Measurements from ENCODE around the gene CALN1. TPM values are rescaled to one million over a fixed set of nuclear protein-coding genes. Genes with fewer than 3 reads are reported as not detected.

The CALN1 gene
- total and polyA plus RNA-seq, 2 of the 8 experiments (the other 6 are each of a cell fraction or from before 2014, with no cell fraction given), result 6.4 to 15.2 TPM

DNA sequence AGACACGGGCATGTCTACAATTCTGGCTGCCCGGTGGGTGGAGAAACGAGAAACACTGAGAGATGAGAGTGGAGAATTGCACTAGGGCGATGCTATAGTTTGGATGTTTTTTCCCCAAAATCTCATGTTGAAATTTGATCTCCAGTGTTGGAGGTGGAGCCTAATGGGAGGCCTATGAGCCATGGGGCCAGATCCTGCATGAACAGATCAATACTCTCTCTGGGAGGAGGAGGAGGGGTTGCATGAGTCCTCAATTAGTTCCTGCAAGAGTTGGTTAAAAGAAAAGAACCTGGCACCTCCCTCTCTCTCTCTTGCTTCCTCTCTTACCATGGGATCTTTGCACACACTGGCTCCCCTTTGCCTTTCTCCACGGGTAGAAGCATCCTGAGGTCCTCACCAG lies 299.1 kb downstream of the CALN1 start:
- Histone ChIP-seq H3K27ac (ENCODE audit: low read depth, low read length) (no peak overlapping the region), H3K14ac (ENCODE audit: insufficient read length) (no peak overlapping the region), H4K91ac (replicated peaks; ENCODE audit: insufficient read length, low read length) (no peak overlapping the region), H2AFZ (ENCODE audit: low read length) (no peak overlapping the region), H2BK15ac (ENCODE audit: low read length) (no peak overlapping the region), H3K23ac (ENCODE audit: insufficient read length) (no peak overlapping the region), H3K9ac (replicated peaks in 1 of 4; ENCODE audit: extremely low read depth in 1 of 4, low read depth in 3 of 4, low read length in 3 of 4) (no peak overlapping the region), H4K8ac (ENCODE audit: extremely low read depth, insufficient read depth, low read length) (no peak overlapping the region), H4K5ac (ENCODE audit: insufficient read length, low read depth, low read length) (no peak overlapping the region), H2BK12ac (ENCODE audit: low read depth, low read length) (no peak overlapping the region), H4K20me1 (replicated peaks in 1 of 2; ENCODE audit: control insufficient read depth in 1 of 2, insufficient read depth in 2 of 2, low read length in 2 of 2) (no peaks in the 10 kb centered on the region), H3K27me3 (replicated peaks in 1 of 4; ENCODE audit: control insufficient read depth in 3 of 4, extremely low read depth in 1 of 4, insufficient read depth in 3 of 4, low read length in 3 of 4) (no peaks in the 10 kb centered on the region), H3K4me2 (ENCODE audit: insufficient read depth in 1 of 2, low read depth in 2 of 2, low read length in 2 of 2) (peak overlapping the region in 1 of 2 experiments; percentile 7; a peak in 1 of 4 replicates), H3K4me1 (replicated peaks in 1 of 4; ENCODE audit: control insufficient read depth in 3 of 4, insufficient read depth in 4 of 4, low read length in 3 of 4) (peaks cover 0 to 5% (median 2%) of the 10 kb centered on the region in 4 experiments; a peak in 3 of 7 replicates), H3K23me2 (ENCODE audit: low read depth, low read length) (peaks cover 2% of the 10 kb centered on the region; the same call in 1 of the 2 replicates), H3K79me1 (ENCODE audit: low read depth, low read length) (no peaks in the 10 kb centered on the region), H3K4me3 (ENCODE audit: extremely low read depth in 1 of 4, insufficient read depth in 2 of 4, low read depth in 3 of 4, low read length in 4 of 4) (no peak overlapping the region), H2BK120ac (replicated peaks; ENCODE audit: low read depth, low read length) (no peak overlapping the region), H3K4ac (replicated peaks; ENCODE audit: insufficient read length, low read depth, low read length) (no peak overlapping the region), H3K79me2 (ENCODE audit: control insufficient read depth in 1 of 2, insufficient read depth in 2 of 2, low read length in 2 of 2) (no peaks in the 10 kb centered on the region), H3K18ac (ENCODE audit: extremely low read depth, low read length) (no peak overlapping the region), H2BK5ac (ENCODE audit: low read depth, low read length) (no peak overlapping the region), H2BK20ac (ENCODE audit: low read length) (no peak overlapping the region), H3K56ac (replicated peaks; ENCODE audit: insufficient read length, low read depth, low read length) (no peak overlapping the region), H3K9me3 (ENCODE audit: insufficient read depth in 2 of 2, low read depth in 1 of 2, low read length in 1 of 2) (peaks cover 7 to 8% of the 10 kb centered on the region in 2 experiments), H3K36me3 (ENCODE audit: control insufficient read depth in 2 of 4, insufficient read depth in 4 of 4, low read length in 3 of 4) (peaks cover 0 to 4% (median 0%) of the 10 kb centered on the region in 4 experiments; a peak in 1 of 8 replicates), H2AK5ac (ENCODE audit: low read depth, low read length) (no peak overlapping the region)
- WGBS, 2 experiments (ENCODE audit: extremely low coverage in 1 of 2, insufficient coverage in 1 of 2, insufficient read length in 1 of 2, insufficient replicate concordance in 2 of 2, low coverage in 1 of 2, low lambda C conversion rate in 2 of 2, missing lambda C conversion rate in 1 of 2), result 80% methylated on average over 5 of the region's 5 CpGs; no CpG with 5 or more reads in 1 of the 2 experiments
- FAIRE-seq, result no peak
- ChIA-PET CTCF (ENCODE audit: partially characterized antibody) (interaction anchor here (1.2 to 1.4 kb wide), 2 partner anchors 13 to 187 kb away, joined by 3 to 5 read pairs; no protein-coding TSS in a partner anchor), POLR2A (ENCODE audit: partially characterized antibody) (no interaction called here)
- DNase-seq (ENCODE audit: low read depth in 1 of 2, low spot score in 2 of 2), result no peak
- TF ChIP-seq CBX8 (IDR thresholded peaks at IDR 0.05; ENCODE audit: borderline replicate concordance, low read depth, low read length) (no peak), POLR2A (IDR thresholded peaks at IDR 0.05; ENCODE audit: control extremely low read depth in 1 of 2, low read depth in 2 of 2, low read length in 2 of 2) (no peak)

All from H1 (cell line).